SK-N-SH (cell line): ENCODE measurements around the gene NAV1. TPM values are rescaled to one million over a fixed set of nuclear protein-coding genes. Genes with fewer than 3 reads are reported as not detected.

Source experiments
- CTCF ChIA-PET: fragments of 300-600, 350-600 bp; formaldehyde crosslinking; extraction: SDS; loops from one replicate; lab custom pipeline; 2021; lab: Yijun Ruan, JAX
- POLR2A ChIA-PET: fragments of 350-600 bp; sonication (Branson Sonifier 250); formaldehyde crosslinking; extraction: SDS; loops from one replicate; lab custom pipeline; 2020; ENCODE audit warnings: antibody characterized with exemption, inconsistent platforms; lab: Yijun Ruan, JAX
- DNase-seq: peaks from one replicate; pipeline ENCODE4 v3.0.0; 2012
- H2AFZ ChIP-seq: fragments of 200-600 bp; sonication (generic); 2 replicates; pipeline ENCODE4 v1.8.1; 2016; ENCODE audit warnings: antibody characterized with exemption, mild to moderate bottlenecking, low read depth
- H3F3A ChIP-seq: fragments of 200-600 bp; sonication (generic); replicated peaks from 2 replicates; pipeline ENCODE3; 2016; ENCODE audit warnings: antibody characterized with exemption, mild to moderate bottlenecking; ENCODE audit not compliant: insufficient read depth
- H3K27ac ChIP-seq, 2 experiments: fragments of 200-500 bp in 1 of 2; fragments of 200-600 bp in 1 of 2; sonication (Bioruptor generic) in 1 of 2; sonication (generic), shearing (Covaris generic) in 1 of 2; 2 replicates each; pipeline versions ENCODE4 v1.5.1 to v1.6.1; 2014 to 2016; ENCODE audit warnings: low read depth in 2 of 2, inconsistent platforms in 1 of 2, low read length in 1 of 2, mild to moderate bottlenecking in 1 of 2, mixed read lengths in 1 of 2
- H3K27me3 ChIP-seq: fragments of 200-600 bp; sonication (generic), shearing (Covaris generic); 2 replicates; pipeline ENCODE4 v1.6.1; 2016; ENCODE audit warnings: mixed run types; ENCODE audit not compliant: insufficient read depth
- H3K36me3 ChIP-seq, 2 experiments: fragments of 200-500 bp in 1 of 2; fragments of 200-600 bp in 1 of 2; sonication (Bioruptor generic) in 1 of 2; sonication (generic) in 1 of 2; replicated peaks in 1 of 2; 2 replicates each; pipeline versions ENCODE3 to v1.5.1; 2014 to 2016; ENCODE audit warnings: low read length in 1 of 2, mild to moderate bottlenecking in 1 of 2; ENCODE audit not compliant: insufficient read depth in 2 of 2, control insufficient read depth in 1 of 2
- H3K4me1 ChIP-seq, 2 experiments: fragments of 200-500 bp in 1 of 2; fragments of 200-600 bp in 1 of 2; sonication (Bioruptor generic) in 1 of 2; sonication (generic), shearing (Covaris generic) in 1 of 2; 2 replicates each; pipeline versions ENCODE4 v1.5.1 to v1.6.1; 2014 to 2016; ENCODE audit warnings: low read depth in 1 of 2, low read length in 1 of 2, mixed run types in 1 of 2; ENCODE audit not compliant: insufficient read depth in 2 of 2, control insufficient read depth in 1 of 2
- H3K4me2 ChIP-seq: fragments of 200-600 bp; sonication (generic), shearing (Covaris generic); 2 replicates; pipeline ENCODE4 v1.6.1; 2017; ENCODE audit warnings: mixed run types
- H3K4me3 ChIP-seq, 2 experiments: fragments of 200-500 bp in 1 of 2; fragments of 200-600 bp in 1 of 2; sonication (Bioruptor generic) in 1 of 2; sonication (generic), shearing (Covaris generic) in 1 of 2; 2 replicates each; pipeline versions ENCODE4 v1.5.1 to v1.8.1; 2014 to 2016; ENCODE audit warnings: low read depth in 2 of 2, inconsistent platforms in 1 of 2, low read length in 1 of 2, mild to moderate bottlenecking in 1 of 2, mixed read lengths in 1 of 2, moderate library complexity in 1 of 2
- H3K79me2 ChIP-seq: fragments of 200-600 bp; sonication (generic); 2 replicates; pipeline ENCODE4 v1.8.1; 2017; ENCODE audit warnings: mild to moderate bottlenecking; ENCODE audit not compliant: insufficient read depth
- H3K9ac ChIP-seq: fragments of 200-600 bp; sonication (generic); 2 replicates; pipeline ENCODE4 v1.6.1; 2017; ENCODE audit warnings: mixed run types
- H3K9me2 ChIP-seq: fragments of 200-600 bp; sonication (generic); 2 replicates; pipeline ENCODE4 v1.6.1; 2017; ENCODE audit warnings: mixed run types
- H3K9me3 ChIP-seq: fragments of 200-600 bp; sonication (generic); 2 replicates; pipeline ENCODE4 v1.6.1; 2017; ENCODE audit warnings: mixed run types, mild to moderate bottlenecking, moderate library complexity
- H4K20me1 ChIP-seq: fragments of 200-600 bp; sonication (generic); 2 replicates; pipeline ENCODE4 v1.6.1; 2017; ENCODE audit warnings: mild to moderate bottlenecking, mixed run types; ENCODE audit not compliant: insufficient read depth
- CHD2 ChIP-seq: fragments of 150-350 bp; IDR thresholded peaks from 2 replicates; pipeline ENCODE4 v1.6.1; 2018; ENCODE audit warnings: low read length; ENCODE audit not compliant: partially characterized antibody
- CTCF ChIP-seq: fragments of 200-600 bp; sonication (generic); IDR thresholded peaks from 2 replicates; pipeline ENCODE4 v1.6.1; 2017; ENCODE audit warnings: antibody characterized with exemption, mild to moderate bottlenecking, moderate library complexity
- ELF1 ChIP-seq: IDR thresholded peaks from 2 replicates; pipeline ENCODE4 v1.4.0; 2012
- EP300 ChIP-seq, 2 experiments: IDR thresholded peaks; 2 replicates each; pipeline versions ENCODE4 v1.4.0 to v1.6.1; 2012; ENCODE audit warnings: borderline replicate concordance in 1 of 2, low read depth in 1 of 2, low read length in 1 of 2
- EZH2phosphoT487 ChIP-seq: fragments of 200-600 bp; sonication (generic); IDR thresholded peaks from 2 replicates; pipeline ENCODE4 v1.6.1; 2017; ENCODE audit warnings: low read depth, mixed run types, mild to moderate bottlenecking, antibody characterized with exemption, moderate library complexity, borderline replicate concordance
- FOSL2 ChIP-seq: IDR thresholded peaks from 2 replicates; pipeline ENCODE4 v1.4.0; 2012; ENCODE audit warnings: low read depth, mild to moderate bottlenecking, moderate library complexity, borderline replicate concordance
- GABPA ChIP-seq: IDR thresholded peaks from 2 replicates; pipeline ENCODE4 v1.4.0; 2012; ENCODE audit warnings: low read depth, mild to moderate bottlenecking
- MAX ChIP-seq: IDR thresholded peaks from 2 replicates; pipeline ENCODE4 v1.4.0; 2012; ENCODE audit warnings: low read depth
- MEF2A ChIP-seq: IDR thresholded peaks from 2 replicates; pipeline ENCODE4 v1.4.0; 2012; ENCODE audit warnings: low read depth, borderline replicate concordance
- MXI1 ChIP-seq: IDR thresholded peaks from 2 replicates; pipeline ENCODE4 v1.6.1; 2012; ENCODE audit warnings: mild to moderate bottlenecking, low read depth, low read length, improper control_type of control experiment
- RAD21 ChIP-seq: IDR thresholded peaks from 2 replicates; pipeline ENCODE4 v1.6.1; 2012; ENCODE audit warnings: mild to moderate bottlenecking, low read length
- RCOR1 ChIP-seq: fragments of 150-350 bp; IDR thresholded peaks from 2 replicates; pipeline ENCODE4 v1.6.1; 2017; ENCODE audit warnings: antibody characterized with exemption, low read length
- REST ChIP-seq: IDR thresholded peaks from 2 replicates; pipeline ENCODE4 v1.6.1; 2012; ENCODE audit warnings: mild to moderate bottlenecking, low read depth, low read length, moderate library complexity
- TCF12 ChIP-seq: IDR thresholded peaks from 2 replicates; pipeline ENCODE4 v1.4.0; 2012
- TEAD4 ChIP-seq: IDR thresholded peaks from 2 replicates; pipeline ENCODE4 v1.4.0; 2012; ENCODE audit warnings: mild to moderate bottlenecking, borderline replicate concordance; ENCODE audit not compliant: insufficient read depth
- USF1 ChIP-seq: IDR thresholded peaks from 2 replicates; pipeline ENCODE4 v1.4.0; 2012; ENCODE audit warnings: low read depth, borderline replicate concordance
- USF2 ChIP-seq: fragments of 150-350 bp; IDR thresholded peaks from 2 replicates; pipeline ENCODE4 v1.6.1; 2017; ENCODE audit warnings: antibody characterized with exemption, low read length, low read depth, borderline replicate concordance
- YY1 ChIP-seq: IDR thresholded peaks from 2 replicates; pipeline ENCODE4 v1.4.0; 2012; ENCODE audit warnings: low read depth, mild to moderate bottlenecking
- WGBS: methylation state at CpG from one replicate; pipeline ENCODE4 v1.1.6; 2017; ENCODE audit warnings: low lambda C conversion rate; 5-methylcytosine and 5-hydroxymethylcytosine counted together
- polyA plus RNA-seq, 3 experiments: library from polyadenylated mRNA; depleted of rRNA; stranded (reverse); fragments of >200 nt; gene quantifications; 2 replicates each; pipeline ENCODE4 v1.2.3, GENCODE V29; 2012

The NAV1 gene
- polyA plus RNA-seq, 1 of the 3 experiments (the other 2 are of a cell fraction) = 16.1 TPM

GRCh38 chr1:201570886-201571624 is 32.1 kb downstream of the NAV1 start:
- H2AFZ ChIP-seq = no peak overlapping the region
- peaks cover 97% of the 10 kb centered on the region for H4K20me1 ChIP-seq
- H3K9me3 ChIP-seq = no peaks in the 10 kb centered on the region
- peak; percentile 58 for DNase-seq
- POLR2A ChIA-PET = interaction anchor here (1.3 kb wide), 1 partner anchor 11 kb away, joined by 3 read pairs; no protein-coding TSS in a partner anchor
- peaks cover 100% of the 10 kb centered on the region for H3K79me2 ChIP-seq
- H3K27ac ChIP-seq = peak overlapping the region; percentile 5 to 72; a peak in 3 of 4 replicates
- 81% methylated on average over 8 of the region's 10 CpGs for WGBS
- no peaks in the 10 kb centered on the region for H3K9me2 ChIP-seq
- no peak overlapping the region for H3K9ac ChIP-seq
- no peak overlapping the region for H3K4me3 ChIP-seq
- H3K4me1 ChIP-seq = peaks cover 0 to 34% of the 10 kb centered on the region in 2 experiments; a peak in 2 of 4 replicates
- CTCF ChIA-PET = interaction anchor here (0.8 to 2.7 kb wide), 8 partner anchors 11 to 222 kb away, joined by 3 to 15 read pairs (median 4); no protein-coding TSS in a partner anchor
- H3K27me3 ChIP-seq = no peaks in the 10 kb centered on the region
- TF ChIP-seq TEAD4 (no peak), TCF12 (no peak), GABPA (no peak), CTCF (no peak), YY1 (no peak), EP300 (IDR thresholded peaks at IDR 0.05; ENCODE audit: borderline replicate concordance in 1 of 2, low read depth in 1 of 2, low read length in 1 of 2) (no peak), FOSL2 (no peak), MXI1 (no peak), USF1 (no peak), RAD21 (no peak), MEF2A (no peak), RCOR1 (no peak), ELF1 (no peak), EZH2phosphoT487 (no peak), USF2 (no peak), CHD2 (no peak), MAX (no peak), REST (no peak)
- TF ChIP-seq, all 33 proteins: peak for 0
- Histone ChIP-seq H3F3A (peaks cover 5% of the 10 kb centered on the region), H3K4me2 (no peak overlapping the region), H3K36me3 (peaks cover 4 to 30% of the 10 kb centered on the region in 2 experiments)
